NCI-H510A (cell line): ENCODE measurements around the gene CCL24.
"Not testable (repeated sequence)": the region's sequence is repeated elsewhere in the genome, so short reads cannot be mapped to it uniquely, and the experiment has no call there.

Experiments used
- DNase-seq: peaks from one replicate; lab custom pipeline; 2025; lab: John Stamatoyannopoulos, UW

CCL24 gene

DNA sequence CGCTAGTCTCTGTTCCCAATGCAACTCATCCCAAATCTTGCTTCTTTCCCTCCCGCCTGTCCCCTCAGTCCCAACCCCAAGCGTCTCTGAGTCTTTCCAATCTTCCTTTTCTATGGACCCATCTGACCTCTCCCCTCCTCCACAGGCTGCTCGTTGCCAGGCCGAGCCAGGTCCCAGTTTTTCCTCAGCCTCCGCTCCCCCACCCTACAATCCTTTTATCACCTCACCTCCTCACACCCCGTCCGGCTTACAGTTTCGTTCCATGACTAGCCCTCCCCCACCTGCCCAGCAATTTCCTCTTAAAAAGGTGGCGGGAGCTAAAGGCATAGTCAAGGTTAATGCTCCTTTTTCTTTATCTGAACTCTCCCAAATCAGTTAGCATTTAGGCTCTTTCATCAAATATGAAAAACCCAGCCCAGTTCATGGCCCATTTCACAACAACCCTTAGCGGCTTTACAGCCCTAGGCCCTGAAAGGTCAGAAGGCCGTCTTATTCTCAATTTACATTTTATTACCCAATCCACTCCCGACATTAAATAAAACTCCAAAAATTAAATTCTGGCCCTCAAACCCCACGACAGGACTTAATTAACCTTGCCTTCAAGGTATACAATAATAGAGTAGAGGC lies 32.8 kb downstream of the CCL24 start:
- not testable (repeated sequence) for DNase-seq

DNA sequence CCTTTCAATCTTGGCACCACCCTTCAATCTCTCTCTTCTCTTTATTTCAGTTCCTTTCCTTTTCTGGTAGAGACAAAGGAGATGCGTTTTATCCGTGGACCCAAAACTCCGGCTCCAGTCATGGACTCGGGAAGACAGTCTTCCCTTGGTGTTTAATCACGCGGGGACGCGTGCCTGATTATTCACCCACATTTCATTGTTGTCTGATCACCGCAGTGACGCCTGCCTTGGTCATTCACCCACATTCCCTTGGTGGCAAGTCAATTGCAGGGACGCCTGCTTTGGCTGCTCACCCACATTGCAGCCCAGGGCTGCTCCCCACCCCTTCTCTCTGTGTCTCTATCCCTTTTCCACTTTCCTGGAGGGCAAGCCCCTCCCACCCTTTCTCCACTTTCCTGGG lies 34.1 kb downstream of the CCL24 start:
- not testable (repeated sequence) for DNase-seq

DNA sequence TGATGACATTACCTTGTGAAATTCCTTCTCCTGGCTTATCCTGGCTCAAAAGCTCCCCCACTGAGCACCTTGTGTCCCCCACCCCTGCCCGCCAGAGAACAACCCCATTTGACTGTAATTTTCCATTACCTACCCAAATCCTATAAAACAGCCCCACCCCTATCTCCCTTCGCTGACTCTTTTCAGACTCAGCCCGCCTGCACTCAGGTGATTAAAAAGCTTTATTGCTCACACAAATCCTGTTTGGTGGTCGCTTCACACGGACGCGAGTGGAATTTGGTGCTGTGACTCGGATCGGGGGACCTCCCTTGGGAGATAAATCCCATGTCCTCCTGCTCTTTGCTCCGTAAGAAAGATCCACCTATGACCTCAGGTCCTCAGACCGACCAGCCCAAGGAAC lies 34.6 kb downstream of the CCL24 start:
- DNase-seq = not testable (repeated sequence)

DNA sequence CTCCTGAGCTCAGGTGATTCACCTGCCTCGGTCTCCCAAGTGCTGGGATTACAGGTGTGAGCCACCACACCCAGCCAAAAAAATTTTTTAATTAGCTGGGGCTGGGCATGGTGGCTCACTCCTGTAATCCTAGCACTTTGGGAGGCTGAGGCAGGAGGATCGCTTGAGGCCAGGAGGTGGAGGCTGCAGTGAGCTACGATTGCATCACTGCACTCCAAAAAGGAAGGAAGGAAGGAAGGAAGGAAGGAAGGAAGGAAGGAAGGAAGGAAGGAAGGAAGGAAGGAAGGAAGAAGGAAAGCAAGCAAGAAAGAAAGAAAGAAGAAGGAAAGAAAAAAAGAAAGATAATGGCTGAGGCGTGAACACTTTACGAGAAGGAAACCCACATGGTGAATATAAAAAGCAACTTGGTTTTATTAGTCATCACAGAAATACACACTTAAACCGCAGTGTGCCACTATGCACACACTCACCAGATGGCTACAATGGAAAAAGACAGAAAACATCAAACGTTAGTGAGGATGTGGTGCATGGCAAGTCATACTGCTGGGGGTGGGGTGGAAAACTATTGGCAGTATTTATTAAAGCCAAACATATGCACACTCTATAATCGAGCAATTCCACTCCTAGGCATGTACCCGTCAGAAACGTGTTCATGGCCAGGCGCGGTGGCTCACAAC lies 37.2 kb downstream of the CCL24 start:
- DNase-seq = no peak

DNA sequence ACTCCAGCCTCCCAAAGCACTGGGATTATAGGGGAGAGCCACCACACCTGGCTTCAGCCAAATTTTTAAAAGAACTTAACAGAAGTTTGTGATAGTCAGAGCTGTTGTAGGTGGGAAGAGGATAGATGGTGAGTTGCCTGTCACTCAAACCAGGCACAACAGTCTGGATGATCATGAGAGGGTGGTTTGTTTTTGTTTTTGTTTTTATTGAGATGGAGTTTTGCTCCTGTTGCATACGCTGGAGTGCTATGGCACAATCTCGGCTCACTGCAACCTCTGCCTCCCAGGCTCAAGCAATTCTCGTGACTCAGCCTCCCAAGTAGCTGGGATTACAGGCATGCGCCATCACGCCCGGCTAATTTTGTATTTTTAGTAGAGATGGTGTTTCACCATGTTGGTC lies 39.6 kb downstream of the CCL24 start:
- not testable (repeated sequence) for DNase-seq

DNA sequence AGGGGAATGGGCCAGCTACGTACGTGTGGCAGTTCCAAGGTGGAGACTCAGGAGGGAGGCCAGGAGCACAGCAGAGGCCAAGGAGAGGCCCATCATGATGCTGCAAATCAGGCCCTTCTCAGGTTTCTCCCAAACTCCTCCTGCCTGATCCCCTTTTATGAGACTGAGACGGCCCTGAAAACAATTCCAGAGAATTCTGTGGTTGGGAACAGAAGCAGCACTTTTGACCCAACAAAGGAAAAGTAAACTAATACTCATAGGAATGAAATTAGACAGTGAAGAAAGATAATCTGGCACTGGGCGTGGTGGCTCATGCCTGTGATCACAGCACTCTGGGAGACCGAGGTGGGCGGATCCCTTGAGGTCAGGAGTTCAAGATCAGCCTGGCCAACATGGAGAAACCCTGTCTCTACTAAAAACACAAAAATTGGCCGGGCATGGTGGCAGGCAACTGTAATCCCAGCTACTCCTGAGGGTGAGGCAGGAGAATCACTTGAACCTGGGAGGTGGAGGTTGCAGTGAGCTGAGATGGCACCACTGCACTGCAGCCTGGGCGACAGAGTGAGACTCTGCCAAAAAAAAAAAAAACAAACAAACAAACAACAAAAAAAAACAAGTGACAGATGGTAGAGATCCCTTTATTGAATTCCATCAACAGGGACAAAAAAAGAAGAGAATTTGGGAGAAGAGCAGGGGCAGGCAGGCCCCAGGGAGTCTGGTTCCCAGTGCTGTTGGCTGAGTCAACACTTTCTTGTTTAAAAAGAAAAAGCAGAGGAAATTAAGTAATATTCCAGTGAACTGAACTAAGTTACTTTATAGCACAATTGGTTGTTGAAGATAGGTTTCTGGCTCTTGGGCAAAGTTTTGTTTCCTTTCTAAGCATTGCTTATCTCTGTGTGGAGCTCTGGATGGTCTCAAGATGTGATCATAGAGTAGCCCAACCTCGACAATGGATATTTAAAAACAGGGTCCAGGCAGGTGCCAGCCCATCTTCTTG lies 41.2 kb downstream of the CCL24 start, which contains the start of gene CCL26:
Gene CCL26 (minus strand): TSS at position 131 of the 997 bp plus-strand sequence. CDS start 35 bp downstream, at position 96.
- no peak for DNase-seq

DNA sequence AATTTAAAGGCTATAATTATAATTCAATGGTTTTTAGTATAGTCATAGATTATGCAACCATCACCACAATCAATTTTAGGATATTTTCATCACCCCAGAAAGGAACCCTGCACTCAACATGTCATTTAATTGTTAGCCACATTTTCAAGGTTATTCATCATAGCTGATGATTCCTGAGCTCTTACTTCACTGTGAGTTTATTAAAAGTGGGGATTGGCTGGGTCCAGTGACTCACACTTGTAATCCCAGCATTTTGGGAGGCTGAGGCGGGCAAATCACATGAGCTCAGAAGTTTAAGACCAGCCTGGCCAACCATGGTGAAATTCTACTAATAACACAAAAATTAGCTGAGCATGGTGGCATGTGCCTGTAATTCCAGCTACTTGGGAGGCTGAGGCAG lies 42.4 kb downstream of the CCL24 start:
- no peak for DNase-seq

DNA sequence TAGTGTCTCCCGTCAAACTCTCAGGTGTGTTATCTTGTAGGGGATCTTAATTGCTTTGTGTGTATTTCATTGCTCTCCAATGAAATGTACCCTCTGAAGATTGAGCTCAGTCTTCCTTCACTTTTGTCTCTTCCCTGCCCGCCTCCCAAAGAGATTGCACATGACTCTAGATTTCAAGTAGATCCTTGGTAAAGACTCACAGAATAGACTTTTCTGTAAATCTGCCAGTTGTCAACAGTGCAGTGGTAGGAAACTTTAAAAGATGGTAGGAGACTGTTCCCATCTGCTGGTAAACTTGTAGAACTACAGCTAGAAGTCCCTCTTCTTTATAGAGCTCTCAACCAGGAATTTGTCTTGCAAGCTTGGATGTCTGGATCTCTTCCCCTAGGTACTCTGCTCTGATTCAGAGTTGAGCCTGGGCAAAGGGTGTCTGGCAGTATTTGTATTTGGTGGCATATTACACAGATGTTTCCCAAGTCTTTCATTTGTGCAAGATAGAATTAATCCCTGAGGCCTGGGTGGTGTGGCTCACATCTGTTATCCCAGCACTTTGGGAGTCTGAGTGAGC lies 51.2 kb downstream of the CCL24 start:
- DNase-seq = peak; percentile 8

DNA sequence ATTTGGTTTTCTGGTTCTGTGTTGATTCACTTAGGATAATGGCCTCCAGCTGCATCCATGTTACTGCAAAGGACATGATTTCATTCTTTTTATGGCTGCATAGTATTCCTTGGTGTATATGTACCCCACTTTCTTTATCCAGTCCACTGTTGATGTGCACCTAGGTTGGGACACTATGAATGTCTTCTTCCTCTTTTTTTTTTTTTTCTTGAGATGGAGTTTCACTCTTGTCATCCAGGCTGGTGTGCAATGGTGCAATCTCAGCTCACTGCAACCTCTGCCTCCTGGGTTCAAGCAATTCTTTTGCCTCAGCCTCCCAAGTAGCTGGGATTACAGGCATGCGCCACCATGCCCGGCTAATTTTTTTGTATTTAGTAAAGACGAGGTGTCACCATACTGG lies 51.8 kb downstream of the CCL24 start:
- not testable (repeated sequence) for DNase-seq
